DMS79 (cell line): Measurements from ENCODE around the gene PPCS.
"Not testable (repeated sequence)": the region's sequence is repeated elsewhere in the genome, so short reads cannot be mapped to it uniquely, and the experiment has no call there.

Source experiments
- DNase-seq: peaks from one replicate; lab custom pipeline; 2025; lab: John Stamatoyannopoulos, UW

The PPCS gene

DNA sequence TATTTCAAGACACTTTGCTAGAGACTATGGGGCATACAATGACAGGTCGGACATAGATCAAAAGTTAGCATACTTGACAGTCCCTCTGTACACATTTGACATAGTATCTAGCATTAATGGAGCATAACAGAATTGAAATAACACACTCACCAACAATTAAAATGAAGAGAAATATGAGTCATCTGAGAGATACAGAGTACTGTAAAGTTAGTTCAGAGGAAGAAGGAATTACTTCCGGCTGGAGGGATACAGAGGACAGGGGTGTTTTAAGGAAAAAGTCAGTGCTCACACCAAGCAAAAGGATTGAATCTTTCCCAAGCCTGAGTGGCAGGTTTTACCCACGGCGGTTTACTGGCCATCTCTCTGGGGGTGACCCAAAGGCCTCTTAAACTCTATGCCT, 3.0 kb upstream of the PPCS start:
- no peak for DNase-seq

DNA sequence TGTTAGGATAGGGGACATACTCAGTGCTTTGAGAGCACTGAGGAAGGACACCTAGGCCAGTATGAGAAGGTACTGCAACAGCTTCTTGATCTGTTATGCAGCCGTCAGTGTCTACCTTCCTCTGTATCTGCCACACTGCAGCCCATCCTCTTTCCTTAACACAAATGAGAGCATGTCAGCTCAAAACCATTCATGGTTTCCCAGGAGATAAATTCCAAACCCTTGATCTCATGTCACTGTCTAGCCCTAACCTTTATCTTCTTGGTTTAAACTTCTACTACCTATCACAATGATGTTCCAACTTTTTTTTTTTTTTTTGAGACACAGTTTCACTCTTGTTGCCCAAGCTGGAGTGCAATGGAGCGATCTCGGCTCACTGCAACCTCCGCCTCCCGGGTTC, 1.9 kb upstream of the PPCS start:
- no peak for DNase-seq

DNA sequence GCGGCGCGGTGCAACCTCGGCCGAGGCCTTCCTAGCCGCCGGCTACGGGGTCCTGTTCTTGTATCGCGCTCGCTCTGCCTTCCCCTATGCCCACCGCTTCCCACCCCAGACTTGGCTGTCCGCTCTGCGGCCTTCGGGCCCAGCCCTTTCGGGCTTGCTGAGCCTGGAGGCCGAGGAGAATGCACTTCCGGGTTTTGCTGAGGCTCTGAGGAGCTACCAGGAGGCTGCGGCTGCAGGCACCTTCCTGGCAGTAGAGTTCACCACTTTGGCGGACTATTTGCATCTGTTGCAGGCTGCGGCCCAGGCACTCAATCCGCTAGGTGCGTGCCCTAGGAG, 379 bp downstream of the PPCS start:
- DNase-seq: peak; percentile 35

DNA sequence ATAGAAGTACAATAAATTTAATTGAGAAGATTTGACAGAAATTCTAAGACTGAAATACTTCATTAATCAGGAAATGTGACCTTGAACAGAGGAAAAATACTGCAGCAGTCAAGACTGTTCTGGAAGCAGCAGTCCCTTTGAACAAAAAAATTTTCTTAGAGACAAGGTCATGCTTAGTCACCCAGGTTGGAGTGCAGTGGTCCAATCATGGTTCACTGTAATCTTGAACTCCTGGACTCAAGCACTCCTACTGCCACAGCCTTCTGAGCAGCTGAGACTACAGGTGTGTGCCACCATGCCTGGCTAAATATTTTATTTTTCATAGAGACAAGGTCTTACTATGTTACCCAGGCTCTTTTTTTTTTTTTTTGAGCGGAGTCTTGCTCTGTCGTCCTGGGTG, 4.9 kb downstream of the PPCS start:
- no peak for DNase-seq

DNA sequence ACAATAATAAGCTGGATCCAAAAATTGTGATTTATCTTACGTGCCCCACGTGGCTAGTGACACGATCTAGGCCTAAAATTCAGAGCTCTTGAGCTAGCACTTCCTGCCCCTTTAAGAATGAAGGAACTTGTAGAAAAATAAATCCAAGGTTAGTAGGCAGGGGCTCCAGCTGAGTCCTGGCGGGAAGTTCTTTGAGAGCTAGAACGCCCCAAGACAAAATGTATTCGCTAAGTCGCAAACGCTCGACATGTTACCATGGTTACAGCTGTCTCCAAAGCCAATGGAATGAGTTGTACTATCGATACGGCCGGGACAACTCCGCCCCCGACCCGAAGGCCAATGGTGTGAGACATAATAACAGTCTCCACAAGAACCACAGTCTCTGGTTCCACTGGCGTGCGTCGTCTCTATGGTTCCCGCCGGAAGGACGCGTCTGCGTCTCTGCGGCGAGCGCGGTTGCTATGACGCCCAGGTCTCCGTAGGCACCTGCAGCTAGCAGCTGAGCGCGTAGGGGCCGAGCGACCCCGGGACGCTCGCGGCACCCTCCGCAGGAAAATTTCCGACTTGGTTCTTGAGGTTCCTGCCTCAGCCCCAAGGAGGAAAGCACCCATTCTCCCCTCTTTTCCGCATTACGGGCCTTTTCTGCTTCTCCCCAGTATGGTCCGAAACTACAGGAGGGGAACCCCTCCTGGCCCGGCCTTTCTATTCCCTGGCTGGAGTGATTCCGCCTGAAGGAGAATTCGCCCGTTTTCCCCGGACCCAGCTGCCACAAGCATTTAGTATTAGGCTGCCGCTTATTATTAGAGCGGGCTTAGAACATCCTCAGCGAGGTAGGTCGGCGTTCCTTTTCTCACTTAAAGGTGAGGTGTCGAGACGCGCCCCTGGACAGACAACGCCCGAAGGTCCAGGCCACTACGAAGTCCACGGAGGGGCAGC, 6.8 kb downstream of the PPCS start, which contains the start of gene CCDC30:
Gene CCDC30, plus strand, starts transcription at position 459 of the 936 bp plus-strand sequence. CDS start 17,266 bp downstream, outside the sequence.
- peak; percentile 100 for DNase-seq

DNA sequence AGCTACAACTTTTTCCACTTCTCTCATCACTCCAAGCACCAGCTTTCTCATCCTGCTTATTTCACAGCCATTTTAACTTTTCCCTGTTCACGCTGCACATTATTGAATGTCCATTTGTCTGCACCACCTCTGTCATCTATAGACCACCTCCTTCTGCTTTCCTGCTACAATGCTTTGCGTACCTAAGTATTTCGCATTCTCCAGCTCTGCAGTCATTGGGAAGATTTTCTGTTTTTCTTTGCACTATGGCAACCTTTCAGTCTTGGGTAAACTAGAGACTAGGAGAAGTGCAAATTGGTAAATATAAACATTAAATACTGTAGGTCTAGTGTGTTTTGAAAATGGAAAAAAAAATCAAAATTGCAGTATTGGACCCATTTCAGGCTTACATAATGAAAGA, 7.6 kb downstream of the PPCS start:
- no peak for DNase-seq

DNA sequence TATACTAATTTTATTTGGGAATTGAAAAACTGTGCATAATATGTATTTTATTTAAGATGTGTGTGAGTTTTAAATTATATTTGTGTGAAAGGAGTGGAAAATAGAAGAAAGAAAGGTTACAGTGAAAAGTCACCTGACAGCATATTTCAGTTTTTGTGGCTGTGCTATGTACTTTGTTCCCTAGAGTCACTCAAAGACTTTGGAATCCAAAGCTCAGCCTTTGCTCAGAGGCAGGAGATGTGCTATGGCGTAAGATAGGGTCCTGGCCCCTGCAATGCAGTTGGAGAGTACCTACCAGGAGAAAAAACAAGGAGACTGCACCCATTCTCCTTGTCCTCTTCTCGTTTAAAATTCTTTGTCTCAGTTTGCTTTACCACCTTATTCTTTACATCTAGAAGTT, 9.7 kb downstream of the PPCS start:
- no peak for DNase-seq

DNA sequence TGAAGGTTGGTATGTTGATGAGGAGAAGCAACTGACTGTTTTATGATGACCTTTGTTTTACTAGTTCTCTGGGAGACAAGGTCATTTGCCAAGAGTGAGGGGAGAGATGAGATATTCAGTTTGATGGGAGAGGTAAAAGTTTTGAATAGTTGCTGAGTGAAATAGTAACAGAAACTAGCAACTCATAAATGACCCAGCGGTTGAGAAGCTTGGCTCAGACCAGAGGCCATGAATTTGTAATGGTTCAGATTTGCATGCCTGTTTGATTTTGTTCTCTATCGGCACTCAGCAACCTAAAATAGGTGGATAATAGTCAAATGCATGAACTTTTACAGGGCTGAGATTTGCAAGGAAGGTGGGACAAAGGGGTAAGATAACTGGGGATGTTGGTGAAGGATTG, 13.4 kb downstream of the PPCS start:
- DNase-seq: no peak

DNA sequence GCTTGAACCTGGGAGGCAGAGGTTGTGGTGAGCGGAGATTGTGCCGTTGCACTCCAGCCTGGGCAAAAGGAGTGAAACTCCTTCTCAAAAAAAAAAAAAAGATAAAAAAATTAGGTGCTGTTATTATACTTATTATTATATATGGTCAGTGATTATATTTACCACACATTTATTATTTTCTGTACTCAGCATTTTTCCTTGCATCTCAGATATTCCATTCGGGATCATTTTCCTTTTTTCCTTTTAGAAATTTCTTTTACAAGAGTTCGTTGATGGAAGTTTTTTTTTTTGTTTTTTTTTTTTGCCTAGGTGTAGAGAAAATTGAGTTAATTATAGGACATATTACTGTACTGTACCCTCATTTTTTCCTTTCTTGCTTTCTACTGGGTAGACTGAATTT, 20.3 kb downstream of the PPCS start:
- DNase-seq: no peak

DNA sequence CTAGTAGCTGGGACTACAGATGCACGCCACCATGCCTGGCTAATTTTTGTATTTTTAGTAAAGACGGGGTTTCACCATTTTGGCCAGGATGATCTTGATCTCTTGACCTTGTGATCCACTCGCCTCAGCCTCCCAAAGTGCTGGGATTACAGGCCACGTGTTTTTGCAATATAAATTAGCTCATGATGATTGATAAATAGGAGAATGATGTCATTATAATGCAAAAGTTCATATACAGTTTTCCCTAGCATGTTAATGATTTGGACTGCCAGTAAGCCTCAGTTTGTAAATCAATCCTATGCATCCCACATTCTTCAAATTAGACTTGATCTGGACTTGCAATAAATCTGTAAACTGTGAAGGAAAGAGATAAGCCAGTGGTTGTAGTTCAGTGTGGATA, 21.0 kb downstream of the PPCS start:
- not testable (repeated sequence) for DNase-seq

DNA sequence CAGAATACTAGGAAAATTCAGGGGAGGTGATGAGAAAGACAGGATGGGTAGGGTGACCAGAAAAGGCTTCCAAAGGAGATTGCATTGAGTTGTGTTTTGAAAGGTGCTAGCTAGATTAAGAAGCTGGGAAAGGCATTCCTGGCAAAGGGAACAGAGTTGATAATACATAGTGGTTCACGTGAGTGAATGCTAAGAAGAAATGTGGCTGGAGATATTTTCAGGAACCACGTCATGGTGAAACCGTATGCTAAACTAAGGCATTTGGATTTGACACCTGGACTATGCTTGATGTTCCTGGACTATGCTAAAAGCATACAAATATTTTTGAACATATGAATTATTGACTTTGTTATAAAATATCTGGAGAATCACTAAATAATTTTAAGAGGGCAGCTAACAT, 21.4 kb downstream of the PPCS start:
- no peak for DNase-seq

DNA sequence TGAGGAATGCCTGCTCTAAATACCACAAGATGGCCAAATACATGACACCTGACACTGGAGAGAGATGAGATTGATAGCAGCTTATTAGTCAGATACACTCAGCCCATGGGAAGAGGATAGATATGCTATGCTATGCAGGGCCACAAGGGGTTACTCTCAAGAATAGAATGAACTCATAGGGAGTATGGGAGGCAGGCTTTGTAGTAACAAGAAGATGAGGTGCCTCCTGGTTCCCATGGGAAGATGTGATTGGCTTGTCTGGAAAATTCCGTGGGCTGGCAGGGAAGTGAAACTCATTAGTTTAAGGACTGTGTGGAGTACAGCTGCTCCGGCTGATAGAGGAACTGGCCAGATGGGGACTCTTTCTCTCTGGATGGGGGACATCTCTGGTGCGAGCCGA, 23.3 kb downstream of the PPCS start:
- DNase-seq: no peak

DNA sequence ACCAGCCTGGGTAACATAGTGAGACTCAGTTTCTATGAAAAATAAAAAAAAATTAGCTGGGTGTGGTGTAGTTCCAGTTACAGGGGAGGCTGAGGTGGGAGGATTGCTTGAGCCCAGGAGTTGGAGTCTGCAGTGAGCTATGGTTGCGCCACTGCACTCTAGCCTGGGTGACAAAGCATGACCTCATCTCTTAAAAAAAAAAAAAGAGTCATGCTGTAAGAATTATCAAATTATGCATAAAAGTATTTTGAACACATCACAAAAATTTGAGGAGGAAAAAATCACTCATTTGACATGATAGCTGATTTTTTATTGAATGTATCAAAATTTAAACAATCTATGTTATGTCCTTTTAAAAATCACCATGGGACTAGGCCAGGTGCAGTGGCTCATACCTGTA, 24.6 kb downstream of the PPCS start:
- no peak for DNase-seq

DNA sequence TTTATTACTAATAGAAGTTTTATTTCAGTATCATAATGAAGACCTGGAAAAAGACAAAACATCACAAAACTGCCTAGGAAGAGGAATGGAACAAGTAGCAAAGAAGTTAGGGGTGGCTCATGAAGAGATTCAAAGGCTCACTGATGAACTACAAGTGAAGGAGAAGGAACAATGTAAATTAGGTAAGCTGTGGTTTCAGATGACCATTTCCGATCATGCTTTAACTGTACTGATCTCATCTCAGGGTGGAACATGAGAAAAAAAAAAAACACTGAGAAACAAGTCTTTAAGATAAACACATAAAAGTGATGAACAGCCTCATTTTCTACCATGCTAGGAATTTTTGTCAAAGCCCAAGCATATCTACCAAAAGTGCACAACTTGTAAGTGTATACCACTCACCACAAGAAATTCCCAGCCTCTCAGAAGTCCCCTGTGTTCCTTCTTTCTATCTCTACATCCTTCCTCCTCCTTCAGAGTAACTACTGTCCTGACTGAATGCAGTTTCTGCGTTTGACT, 26.4 kb downstream of the PPCS start:
- no peak for DNase-seq

DNA sequence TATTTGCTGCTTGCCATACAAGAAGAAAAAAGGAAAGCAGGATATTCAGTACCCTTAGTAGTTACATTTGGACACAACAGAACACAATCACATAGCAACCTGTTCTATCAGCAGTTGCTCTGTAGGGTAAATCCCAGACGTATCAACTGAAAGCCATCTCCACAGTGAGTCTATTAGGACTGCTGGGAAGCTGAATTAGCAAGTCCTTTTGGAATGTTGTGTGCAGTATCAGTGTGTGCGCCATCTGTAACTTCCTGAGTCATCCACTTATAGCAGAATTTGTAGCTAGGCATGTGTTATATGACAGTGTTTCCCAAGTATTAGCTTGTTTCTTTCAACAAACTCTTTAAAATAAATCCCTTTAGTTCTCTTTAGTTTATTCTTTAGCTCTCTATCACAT, 28.0 kb downstream of the PPCS start:
- no peak for DNase-seq

DNA sequence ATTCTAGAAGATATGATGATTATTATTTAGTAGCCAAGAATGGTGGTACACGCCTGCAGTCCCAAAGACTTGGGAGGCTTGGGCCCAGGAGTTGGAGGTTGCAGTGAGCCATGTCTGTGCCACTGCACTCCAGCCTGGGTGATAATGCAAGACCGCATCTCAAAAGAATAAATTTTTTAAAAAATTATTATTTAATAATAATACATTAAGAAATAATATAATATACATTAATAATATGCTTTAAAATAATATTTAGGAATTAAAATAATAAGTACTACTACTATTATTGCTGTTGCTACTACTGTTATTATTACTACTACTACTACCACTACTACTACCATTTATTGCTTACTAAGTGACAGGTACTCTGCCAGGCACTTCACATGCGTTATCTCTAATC, 33.9 kb downstream of the PPCS start:
- no peak for DNase-seq

DNA sequence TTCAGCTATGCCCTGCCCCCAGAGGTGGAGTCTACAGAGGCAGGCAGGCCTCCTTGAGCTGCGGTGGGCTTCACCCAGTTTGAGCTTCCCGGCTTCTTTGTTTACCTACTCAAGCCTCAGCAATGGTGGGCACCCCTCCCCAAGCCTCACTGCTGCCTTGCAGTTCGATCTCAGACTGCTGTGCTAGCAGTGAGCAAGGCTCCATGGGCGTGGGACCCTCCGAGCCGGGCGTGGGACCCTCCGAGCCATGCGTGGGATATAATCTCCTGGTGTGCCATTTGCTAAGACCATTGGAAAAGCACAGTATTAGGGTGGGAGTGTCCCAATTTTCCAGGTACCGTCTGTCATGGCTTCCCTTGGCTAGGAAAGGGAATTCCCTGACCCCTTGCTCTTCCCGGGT, 45.7 kb downstream of the PPCS start:
- DNase-seq: not testable (repeated sequence)

DNA sequence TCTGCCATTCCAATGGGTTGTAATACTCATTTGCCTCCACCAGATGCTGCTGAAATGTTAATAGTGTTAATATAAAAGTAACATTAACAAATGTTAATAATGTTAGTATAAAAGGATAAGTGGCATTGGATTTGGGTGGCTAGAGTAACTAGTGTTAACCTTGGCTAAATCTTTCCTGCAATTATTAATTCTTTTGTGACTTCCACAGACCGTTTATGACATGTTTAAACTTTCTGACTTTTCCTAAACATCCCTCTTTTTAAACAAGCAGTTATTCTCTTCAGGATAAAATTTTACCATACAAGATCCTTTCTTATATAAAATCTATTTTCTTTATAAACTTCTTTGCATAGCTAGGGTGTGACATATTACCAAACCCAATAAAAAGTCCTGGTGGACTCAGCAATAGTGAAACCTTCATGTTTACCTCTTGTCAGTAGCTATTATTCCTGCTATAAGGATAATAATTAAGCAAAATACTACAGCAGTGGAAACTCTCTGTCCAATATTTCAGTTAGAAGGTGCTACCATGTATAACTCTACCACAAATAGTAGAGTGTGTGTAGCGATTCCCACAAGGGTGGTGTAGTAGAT, 48.3 kb downstream of the PPCS start:
- DNase-seq: no peak

DNA sequence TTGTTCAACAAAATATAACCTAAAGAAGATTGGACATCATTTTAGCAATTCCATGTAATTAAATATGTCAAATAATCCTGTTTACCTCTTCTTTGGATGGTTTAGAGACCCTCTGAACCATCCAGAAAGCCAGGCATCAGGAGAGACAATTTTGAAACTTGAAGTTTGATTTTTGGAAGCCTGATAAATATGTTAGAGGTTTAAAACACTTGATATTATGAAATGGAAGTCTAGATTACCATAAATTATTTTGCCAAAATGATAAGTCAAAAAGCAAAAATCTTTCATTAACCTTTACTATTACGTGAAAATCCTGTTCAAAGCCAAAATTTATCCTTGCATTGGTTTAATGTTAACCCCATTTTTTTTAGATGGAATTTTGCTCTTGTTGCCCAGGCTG, 50.2 kb downstream of the PPCS start:
- no peak for DNase-seq
